GM18520 (cell line): Measurements from ENCODE around the gene ADCY5.
"Not testable (repeated sequence)": the region's sequence is repeated elsewhere in the genome, so short reads cannot be mapped to it uniquely, and the experiment has no call there.

Experiments used
- ATAC-seq: cut with Tn5 transposase; IDR thresholded peaks from one replicate; pipeline ENCODE4 v1.9.1; 2021; ENCODE audit not compliant: unreplicated experiment

The ADCY5 gene

GRCh38 chr3:123278446-123278845, 170.4 kb downstream of the ADCY5 start:
- no peak for ATAC-seq

DNA sequence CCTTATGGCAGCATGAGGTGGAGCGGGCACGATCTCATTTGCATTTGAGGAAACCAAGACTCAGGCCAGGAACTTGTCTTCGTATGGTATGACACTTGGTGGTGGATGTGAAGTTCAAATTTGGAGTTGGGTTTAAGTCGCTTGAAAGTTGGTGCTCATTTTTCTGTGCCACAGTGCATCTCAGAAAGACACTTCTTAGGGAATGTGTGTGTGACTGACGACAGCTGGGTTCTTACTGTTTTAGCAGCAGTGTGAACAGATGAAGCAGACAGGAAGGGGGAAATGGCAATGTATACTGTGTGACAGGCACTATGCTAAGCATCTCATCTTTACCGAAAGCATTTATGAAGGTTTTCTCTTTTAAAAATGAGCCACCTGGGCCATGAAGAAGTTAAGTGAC, 171.8 kb downstream of the ADCY5 start:
- no peak for ATAC-seq

DNA sequence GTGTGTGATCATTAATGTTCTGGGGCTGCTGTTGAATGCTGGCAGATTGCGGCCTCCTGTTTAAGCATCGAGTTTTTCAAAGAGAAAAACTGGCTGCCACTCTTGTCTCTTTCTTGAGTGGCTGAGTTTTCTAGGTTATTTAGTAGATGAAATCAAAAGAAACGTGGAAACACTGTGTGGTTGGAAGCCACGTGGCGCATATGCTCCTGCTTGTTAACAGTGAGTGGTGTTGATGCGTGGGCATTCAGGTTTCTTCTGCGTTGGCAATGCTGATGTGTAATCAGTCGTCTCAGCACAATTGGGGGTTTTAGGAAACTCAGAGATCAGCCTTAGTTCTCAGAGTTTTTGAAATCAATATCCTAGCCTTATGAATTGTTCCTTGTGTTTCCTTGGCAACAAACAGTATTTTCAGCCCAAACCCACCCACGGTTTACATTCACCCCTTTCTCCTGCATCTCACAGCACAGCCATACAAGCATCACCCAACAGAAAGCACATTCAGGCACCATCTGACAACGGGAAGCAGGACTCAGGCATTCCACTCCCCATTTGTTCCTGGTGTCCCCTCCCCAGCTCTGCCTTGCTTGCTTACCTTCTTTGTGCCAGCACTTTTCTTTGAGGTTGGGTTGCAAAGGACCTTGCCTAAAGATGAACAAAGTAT, 172.4 kb downstream of the ADCY5 start:
- no peak for ATAC-seq

- ATAC-seq: no peak
Observed at GRCh38 chr3:123275691-123276090, 173.2 kb downstream of the ADCY5 start.

DNA sequence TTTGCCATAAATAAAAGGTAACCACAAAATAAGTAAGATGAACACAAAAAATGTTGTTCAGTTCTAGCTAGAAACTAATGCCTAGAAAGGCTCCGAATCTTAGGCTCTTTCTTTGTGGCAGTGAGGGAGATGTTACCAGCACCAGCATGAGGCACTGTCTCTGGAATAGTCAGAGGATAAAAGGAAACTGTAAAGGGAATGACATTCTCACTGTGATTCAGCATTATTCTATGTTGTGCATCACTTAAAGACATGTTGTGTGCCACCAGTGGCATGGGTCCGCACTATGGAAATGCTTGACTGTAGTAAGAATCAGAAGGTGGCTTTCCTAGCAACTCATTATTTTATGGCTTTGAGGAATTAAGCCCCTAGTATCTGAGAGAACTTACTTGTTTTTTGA, 176.3 kb downstream of the ADCY5 start:
- no peak for ATAC-seq

GRCh38 chr3:123271466-123272159, 177.3 kb downstream of the ADCY5 start:
- no peak for ATAC-seq

DNA sequence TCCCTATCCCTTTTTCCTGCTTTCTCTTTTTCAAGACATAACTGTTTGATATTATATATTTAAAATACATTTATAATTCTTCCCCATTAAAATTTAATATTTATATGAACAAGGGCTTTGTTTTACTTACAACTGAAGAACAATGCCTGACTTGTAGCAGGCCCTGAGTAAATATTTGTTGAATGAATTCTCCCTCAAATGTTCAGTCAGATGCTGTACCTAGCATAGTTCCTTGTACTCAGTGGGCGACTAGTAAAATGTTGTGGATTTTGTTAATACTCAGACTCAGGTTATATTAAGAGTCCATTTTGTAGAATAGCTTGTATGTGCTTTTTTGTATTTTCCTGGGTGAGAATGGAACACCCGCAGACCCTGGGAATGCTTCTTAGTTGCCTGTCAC, 178.1 kb downstream of the ADCY5 start:
- no peak for ATAC-seq

DNA sequence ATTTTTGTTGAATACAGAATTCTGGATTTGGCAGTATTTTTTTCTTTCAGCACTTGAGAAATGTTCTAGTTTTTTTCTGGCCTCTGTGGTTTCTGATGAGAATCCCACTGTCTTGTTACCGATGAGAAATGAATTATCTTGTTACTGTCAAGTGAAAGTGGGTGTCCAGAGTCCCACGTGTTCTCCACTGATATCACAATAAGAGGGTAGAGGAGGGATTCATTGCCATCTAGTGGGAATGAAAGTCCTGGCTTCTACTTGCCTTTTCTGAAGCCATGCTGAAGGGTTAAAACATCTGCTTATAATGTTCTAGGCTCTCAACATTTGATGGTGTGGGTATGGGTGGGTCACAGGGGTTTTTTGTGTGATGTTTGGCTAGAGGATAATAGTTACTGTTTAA, 181.1 kb downstream of the ADCY5 start:
- ATAC-seq: no peak

DNA sequence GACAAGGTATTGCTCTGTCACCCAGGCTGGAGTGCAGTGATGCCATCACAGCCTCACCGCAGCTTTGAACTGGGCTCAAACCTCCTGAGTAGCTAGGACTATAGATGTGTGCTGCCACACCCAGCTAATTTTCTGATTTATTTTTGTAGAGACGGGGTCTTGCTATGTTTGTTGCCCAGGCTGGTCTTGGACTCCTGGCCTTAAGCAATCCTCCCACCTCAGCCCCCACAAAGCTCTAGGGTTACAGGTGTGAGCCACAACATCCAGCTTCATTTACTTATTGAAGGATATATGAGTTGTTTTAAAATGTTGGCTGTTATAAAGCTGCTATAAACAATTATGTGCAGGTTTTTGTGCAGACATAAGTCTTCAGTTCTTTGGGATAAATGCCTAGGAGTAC, 184.9 kb downstream of the ADCY5 start:
- ATAC-seq: no peak

DNA sequence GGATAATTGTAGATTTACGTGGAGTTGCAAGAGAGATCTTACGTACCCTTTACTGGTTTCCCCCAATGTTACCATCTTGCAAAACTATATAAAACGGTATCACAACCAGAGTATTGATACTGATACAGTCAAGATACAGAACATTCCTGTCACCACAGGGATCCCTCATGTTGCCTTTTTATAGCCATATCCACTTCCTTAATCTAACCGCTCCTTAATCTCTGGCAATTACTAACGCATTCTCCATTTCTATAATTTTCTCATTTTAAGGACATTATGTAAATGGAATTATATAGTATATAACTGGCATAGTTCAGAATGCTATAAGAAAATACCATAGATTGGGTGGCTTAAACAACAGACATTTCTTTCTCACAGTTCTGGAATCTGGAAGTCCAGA, 186.0 kb downstream of the ADCY5 start:
- ATAC-seq: no peak

DNA sequence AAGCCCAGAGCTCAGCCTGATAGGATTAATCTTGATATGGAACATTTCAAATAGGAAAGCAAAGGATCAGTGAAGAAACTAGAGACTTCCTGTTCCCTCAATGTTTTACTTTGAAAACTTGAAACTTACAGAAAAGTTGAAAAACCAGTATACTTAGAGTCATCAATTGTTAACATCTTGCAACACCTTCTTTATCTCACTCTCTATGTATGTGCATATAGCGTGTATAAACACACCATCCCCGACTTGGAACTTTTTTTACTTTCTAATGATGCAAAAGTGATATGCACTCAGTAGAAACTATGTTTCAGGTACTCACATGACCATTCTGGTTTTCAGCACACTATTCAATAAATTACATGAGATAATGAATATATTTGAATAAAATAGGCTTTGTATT, 186.7 kb downstream of the ADCY5 start:
- no peak for ATAC-seq

DNA sequence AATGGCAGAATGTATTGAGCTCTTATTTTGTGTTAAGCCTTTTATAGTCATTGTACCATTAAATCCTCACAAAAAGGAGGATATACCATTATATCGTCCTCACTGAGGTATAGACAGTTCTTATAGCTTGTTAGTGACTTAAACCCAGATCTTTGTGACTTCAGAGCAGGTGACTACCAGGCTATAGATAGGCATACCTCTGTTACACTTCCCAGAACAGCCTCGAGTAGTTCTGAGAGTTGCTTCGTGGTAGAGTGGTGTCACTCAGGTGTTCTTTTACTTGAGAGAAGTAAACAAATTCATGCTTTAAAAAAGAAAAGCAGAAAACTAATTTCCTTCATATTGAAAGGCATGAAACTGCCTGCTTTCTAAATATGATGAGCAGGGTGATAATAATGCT, 187.2 kb downstream of the ADCY5 start:
- no peak for ATAC-seq

DNA sequence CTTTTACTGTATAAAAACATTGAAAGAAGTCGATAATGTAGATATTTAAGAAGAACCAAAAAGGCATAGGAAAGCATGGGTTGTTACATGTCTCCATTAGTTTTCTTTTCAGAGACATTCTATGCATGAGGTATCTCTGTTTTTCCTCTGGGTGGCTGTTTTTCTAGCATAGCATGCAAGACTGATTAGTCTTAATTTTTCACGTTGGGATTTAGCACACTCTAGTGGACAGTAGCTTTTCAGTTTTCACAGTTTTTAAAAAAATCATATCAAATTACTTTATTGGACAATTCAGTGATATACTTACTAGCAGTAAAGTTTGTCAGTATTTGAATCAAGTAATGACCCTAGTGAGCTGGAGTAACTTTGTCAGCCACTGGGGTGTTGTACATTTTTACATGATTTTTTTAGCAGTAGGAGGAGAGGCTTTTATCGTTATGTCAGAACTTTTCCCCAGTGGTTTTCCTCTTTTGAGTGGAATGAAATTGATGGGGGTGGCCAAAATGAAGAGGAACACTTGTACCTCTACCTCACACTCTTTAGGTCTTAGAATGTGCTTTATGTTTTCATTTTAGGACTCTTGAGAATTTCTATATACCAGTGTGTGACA, 190.0 kb downstream of the ADCY5 start:
- ATAC-seq: no peak

- ATAC-seq: no peak
Observed at GRCh38 chr3:123258359-123258758, 190.5 kb downstream of the ADCY5 start.

DNA sequence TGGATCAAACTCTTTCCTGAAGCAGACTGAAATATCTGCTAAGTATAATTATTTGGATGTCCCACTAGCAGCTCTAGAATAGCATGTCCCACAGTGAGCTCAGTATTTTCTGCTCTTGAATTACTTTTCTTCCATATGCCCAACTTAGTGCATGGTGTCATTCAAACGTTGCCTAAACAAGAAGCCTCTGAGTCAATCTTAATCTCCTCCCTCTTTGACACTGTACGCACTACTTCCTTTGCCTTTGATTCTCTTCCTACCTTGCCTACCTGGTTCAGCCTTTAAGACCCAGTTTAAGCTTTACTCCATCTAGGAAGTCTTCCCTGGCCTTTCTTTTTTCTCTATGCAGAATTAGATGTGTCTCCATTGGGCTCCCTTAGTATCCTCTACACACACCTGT, 192.6 kb downstream of the ADCY5 start:
- no peak for ATAC-seq

DNA sequence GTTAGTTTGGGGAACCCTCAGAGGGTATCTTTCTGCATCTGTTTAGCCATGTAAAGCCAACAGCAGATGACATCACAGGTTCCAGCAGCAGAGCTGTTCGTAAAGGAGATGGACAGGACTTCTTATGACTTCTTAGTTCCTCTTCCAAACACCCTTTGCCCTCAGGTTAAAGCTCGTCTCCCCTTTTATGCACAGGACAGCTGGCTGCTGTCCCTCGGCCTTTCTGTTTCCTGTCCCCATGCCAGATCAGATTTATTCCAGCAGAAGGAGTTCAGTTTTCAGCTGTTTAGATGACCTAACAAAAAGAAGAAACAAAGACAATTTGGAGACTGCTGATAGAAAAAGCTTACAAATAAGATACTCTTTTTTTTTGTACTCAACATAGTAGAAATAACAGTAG, 202.0 kb downstream of the ADCY5 start:
- no peak for ATAC-seq

DNA sequence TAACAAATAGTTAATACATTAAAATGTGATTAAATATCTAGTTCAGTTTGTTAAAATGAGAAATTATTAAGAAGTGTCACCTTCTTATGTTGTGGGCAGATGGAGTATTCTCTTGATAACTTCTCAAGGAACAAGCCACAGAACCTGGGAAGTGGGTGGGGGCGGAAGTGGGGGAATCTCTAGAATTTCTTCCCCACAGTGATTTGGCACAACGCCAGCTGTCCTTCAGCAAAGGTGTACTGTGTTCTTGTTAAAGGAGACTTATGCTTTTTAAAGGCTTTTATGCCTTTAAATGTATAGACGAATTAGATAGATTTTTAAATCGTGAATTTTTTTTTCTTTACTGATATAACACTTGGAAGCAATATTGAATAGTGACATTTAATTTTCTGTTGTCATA, 204.8 kb downstream of the ADCY5 start:
- no peak for ATAC-seq

- no peak for ATAC-seq
Observed at GRCh38 chr3:123239756-123240155, 209.1 kb downstream of the ADCY5 start.

DNA sequence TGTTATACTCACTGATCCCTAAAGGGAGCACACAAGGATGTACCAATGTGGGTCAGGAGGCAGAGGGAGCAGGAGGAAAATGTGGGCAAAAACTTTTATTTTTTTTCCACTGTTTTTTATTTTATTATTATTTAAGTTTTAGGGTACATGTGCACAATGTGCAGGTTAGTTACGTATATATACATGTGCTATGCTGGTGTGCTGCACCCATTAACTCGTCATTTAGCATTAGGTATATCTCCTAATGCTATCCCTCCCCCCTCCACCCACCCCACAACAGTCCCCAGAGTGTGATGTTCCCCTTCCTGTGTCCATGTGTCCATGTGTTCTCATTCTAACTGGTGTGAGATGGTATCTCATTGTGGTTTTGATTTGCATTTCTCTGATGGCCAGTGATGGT, 209.7 kb downstream of the ADCY5 start:
- not testable (repeated sequence) for ATAC-seq

DNA sequence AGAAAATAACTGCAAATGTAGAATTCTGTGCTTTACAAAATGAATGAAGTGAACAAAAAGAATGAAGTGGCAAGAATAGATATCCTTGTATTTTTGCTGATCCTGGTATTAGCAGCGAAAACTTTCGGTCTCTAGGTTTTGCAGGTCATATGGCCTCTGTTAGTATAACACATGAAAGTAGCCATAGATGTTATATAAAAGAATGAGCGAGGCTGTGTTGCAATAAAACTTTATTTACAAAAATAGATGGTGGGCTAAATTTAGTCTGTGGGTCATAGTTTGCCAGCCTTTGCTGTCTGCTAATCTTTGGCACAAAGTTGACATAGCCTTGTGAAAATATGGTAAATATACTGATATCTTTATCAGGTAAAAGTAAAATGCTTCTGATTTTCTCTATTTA, 212.0 kb downstream of the ADCY5 start:
- no peak for ATAC-seq
